ENCODE measurements around the gene YARS1. TPM values are rescaled to one million over a fixed set of nuclear protein-coding genes. Genes with fewer than 3 reads are reported as not detected.

The YARS1 gene
- polyA plus RNA-seq, 3 donors: 38.1 to 42.7 (median 39.8) TPM

GRCh38 chr1:32772281-32773017 lies 44.7 kb downstream of the YARS1 start:
- Mint-ChIP-seq H3K27ac (peak overlapping the region in 1 of 7 donors; percentile 55), H3K9me3 (no peaks in the 10 kb centered on the region), H3K36me3 (peaks cover 23 to 63% of the 10 kb centered on the region in 2 donors), H3K27me3 (ENCODE audit: low read depth in 3 of 3) (no peaks in the 10 kb centered on the region), H3K4me3 (no peak overlapping the region), H3K4me1 (peaks cover 2% of the 10 kb centered on the region)
- DNase-seq: no peak
- TF ChIP-seq, protein P1, sequence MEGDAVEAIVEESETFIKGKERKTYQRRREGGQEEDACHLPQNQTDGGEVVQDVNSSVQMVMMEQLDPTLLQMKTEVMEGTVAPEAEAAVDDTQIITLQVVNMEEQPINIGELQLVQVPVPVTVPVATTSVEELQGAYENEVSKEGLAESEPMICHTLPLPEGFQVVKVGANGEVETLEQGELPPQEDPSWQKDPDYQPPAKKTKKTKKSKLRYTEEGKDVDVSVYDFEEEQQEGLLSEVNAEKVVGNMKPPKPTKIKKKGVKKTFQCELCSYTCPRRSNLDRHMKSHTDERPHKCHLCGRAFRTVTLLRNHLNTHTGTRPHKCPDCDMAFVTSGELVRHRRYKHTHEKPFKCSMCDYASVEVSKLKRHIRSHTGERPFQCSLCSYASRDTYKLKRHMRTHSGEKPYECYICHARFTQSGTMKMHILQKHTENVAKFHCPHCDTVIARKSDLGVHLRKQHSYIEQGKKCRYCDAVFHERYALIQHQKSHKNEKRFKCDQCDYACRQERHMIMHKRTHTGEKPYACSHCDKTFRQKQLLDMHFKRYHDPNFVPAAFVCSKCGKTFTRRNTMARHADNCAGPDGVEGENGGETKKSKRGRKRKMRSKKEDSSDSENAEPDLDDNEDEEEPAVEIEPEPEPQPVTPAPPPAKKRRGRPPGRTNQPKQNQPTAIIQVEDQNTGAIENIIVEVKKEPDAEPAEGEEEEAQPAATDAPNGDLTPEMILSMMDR (IDR thresholded peaks at IDR 0.05): no peak
- Histone ChIP-seq H3K4me3 (replicated peaks in 1 of 3; ENCODE audit: low read depth in 2 of 3, low read length in 3 of 3) (no peak overlapping the region), H3K36me3 (replicated peaks in 1 of 2; ENCODE audit: control insufficient read depth in 1 of 2, insufficient read depth in 2 of 2, low read length in 2 of 2) (peaks cover 28 to 53% of the 10 kb centered on the region in 2 donors), H3K4me2 (replicated peaks; ENCODE audit: extremely low read depth, low read length, poor library complexity, severe bottlenecking) (no peak overlapping the region), H3K4me1 (ENCODE audit: control insufficient read depth in 1 of 2, insufficient read depth in 2 of 2, low read length in 2 of 2) (no peaks in the 10 kb centered on the region), H3K27me3 (ENCODE audit: control insufficient read depth in 2 of 2, insufficient read depth in 2 of 2, low read length in 2 of 2) (no peaks in the 10 kb centered on the region), H4K20me1 (ENCODE audit: insufficient read depth, low read length) (no peaks in the 10 kb centered on the region), H2AFZ (ENCODE audit: insufficient read depth, low read depth, low read length, poor library complexity, severe bottlenecking) (no peak overlapping the region), H3K79me2 (ENCODE audit: insufficient read depth, low read length) (no peaks in the 10 kb centered on the region), H3K9me3 (replicated peaks in 1 of 2; ENCODE audit: control insufficient read depth in 1 of 2, insufficient read depth in 1 of 2, low read length in 2 of 2) (no peaks in the 10 kb centered on the region), H3K27ac (ENCODE audit: low read depth in 1 of 2, low read length in 2 of 2) (no peak overlapping the region), H3K9ac (ENCODE audit: insufficient read depth, low read length, poor library complexity, severe bottlenecking) (no peak overlapping the region)
- WGBS (ENCODE audit: insufficient coverage): 97% methylated on average over 6 of the region's 10 CpGs
- intact Hi-C loops (cut with micrococcal nuclease): loop anchor here (2.0 to 5.0 kb wide), 3 partner anchors 60 to 255 kb away; no protein-coding TSS in a partner anchor

GRCh38 chr1:32771561-32772280 lies 45.4 kb downstream of the YARS1 start:
- 94% methylated on average over 26 of the region's 30 CpGs for WGBS (ENCODE audit: insufficient coverage)
- Histone ChIP-seq H3K36me3 (replicated peaks in 1 of 2; ENCODE audit: control insufficient read depth in 1 of 2, insufficient read depth in 2 of 2, low read length in 2 of 2) (peaks cover 28 to 48% of the 10 kb centered on the region in 2 donors), H3K4me3 (replicated peaks in 1 of 3; ENCODE audit: low read depth in 2 of 3, low read length in 3 of 3) (no peak overlapping the region), H3K27ac (ENCODE audit: low read depth in 1 of 2, low read length in 2 of 2) (no peak overlapping the region), H3K79me2 (ENCODE audit: insufficient read depth, low read length) (no peaks in the 10 kb centered on the region), H3K27me3 (ENCODE audit: control insufficient read depth in 2 of 2, insufficient read depth in 2 of 2, low read length in 2 of 2) (no peaks in the 10 kb centered on the region), H3K9me3 (replicated peaks in 1 of 2; ENCODE audit: control insufficient read depth in 1 of 2, insufficient read depth in 1 of 2, low read length in 2 of 2) (no peaks in the 10 kb centered on the region), H3K4me1 (ENCODE audit: control insufficient read depth in 1 of 2, insufficient read depth in 2 of 2, low read length in 2 of 2) (no peaks in the 10 kb centered on the region), H4K20me1 (ENCODE audit: insufficient read depth, low read length) (no peaks in the 10 kb centered on the region), H3K4me2 (replicated peaks; ENCODE audit: extremely low read depth, low read length, poor library complexity, severe bottlenecking) (no peak overlapping the region), H3K9ac (ENCODE audit: insufficient read depth, low read length, poor library complexity, severe bottlenecking) (no peak overlapping the region), H2AFZ (ENCODE audit: insufficient read depth, low read depth, low read length, poor library complexity, severe bottlenecking) (no peak overlapping the region)
- Mint-ChIP-seq H3K4me3 (no peak overlapping the region), H3K27me3 (ENCODE audit: low read depth in 3 of 3) (no peaks in the 10 kb centered on the region), H3K4me1 (peaks cover 2% of the 10 kb centered on the region), H3K36me3 (peaks cover 23 to 61% of the 10 kb centered on the region in 2 donors), H3K27ac (no peak overlapping the region), H3K9me3 (no peaks in the 10 kb centered on the region)
- intact Hi-C loops (cut with micrococcal nuclease): loop anchor here (2.0 to 5.0 kb wide), 3 partner anchors 59 to 254 kb away; no protein-coding TSS in a partner anchor
- TF ChIP-seq, protein P1 (IDR thresholded peaks at IDR 0.05): no peak
- DNase-seq: no peak

All from CD14-positive monocyte (primary cell).